ENCODE data around the gene SOCS4. TPM values are rescaled to one million over a fixed set of nuclear protein-coding genes. Genes with fewer than 3 reads are reported as not detected.
A peak's percentile ranks its signal among the peaks of the same experiment; 100 is the strongest.
"Not testable (repeated sequence)": the region's sequence is repeated elsewhere in the genome, so short reads cannot be mapped to it uniquely, and the experiment has no call there.

SOCS4 gene
- polyA plus RNA-seq, 1 donor = 23.3 TPM

DNA sequence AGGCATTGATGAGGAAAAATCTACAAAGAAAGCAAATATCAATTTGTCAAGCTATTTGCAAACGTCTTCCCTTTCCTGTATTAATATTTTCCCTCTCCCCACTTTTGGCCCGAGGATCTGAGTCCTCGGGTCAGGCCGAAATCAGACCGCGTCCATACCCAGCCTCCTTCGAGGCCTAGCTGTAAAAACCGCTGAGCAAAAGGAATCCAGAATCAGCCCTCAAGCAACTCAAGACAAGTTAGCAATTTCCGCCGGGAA is 24.1 kb downstream of the SOCS4 start:
- no peak for DNase-seq

GRCh38 chr14:55051423-55052268 is 24.6 kb downstream of the SOCS4 start, which contains the start of gene MAPK1IP1L:
MAPK1IP1L (plus strand) TSS chr14:55051647; CDS start chr14:55061684, 10,037 bp downstream.
- DNase-seq = peak; percentile 94

DNA sequence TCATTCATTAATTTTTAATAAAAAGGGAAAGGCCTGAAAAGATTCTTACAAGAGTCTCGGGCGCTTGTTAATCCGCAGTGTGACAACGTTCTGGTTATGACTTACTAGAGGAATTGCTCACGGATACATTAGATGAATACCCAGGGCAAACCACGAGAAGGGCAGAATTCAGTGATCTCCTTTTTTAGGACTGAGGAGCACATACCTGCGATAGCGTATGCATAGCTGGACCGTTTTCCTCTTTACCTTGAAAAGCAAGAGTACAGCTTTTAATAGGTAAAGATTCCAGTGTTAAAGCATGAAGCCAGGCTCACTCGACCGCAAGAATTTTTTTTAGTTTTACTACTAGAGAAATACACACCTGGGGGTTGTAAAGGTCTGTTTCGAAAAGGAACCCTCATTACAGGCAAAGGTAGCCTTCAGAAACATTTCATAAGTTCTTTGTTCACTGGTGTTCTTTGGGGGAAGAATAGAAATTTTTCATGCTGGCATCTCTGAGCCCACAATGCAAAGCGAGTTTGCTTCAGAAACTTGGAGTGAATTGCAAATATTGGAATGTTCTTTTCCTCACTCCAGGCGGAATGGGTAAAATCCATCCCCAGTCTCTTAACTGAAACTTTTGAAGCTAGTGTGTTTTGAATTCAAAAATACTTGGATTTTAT is 25.4 kb downstream of the SOCS4 start:
- DNase-seq = peak; percentile 45

GRCh38 chr14:55053018-55053417 is 26.0 kb downstream of the SOCS4 start:
- DNase-seq = peak; percentile 3

DNA sequence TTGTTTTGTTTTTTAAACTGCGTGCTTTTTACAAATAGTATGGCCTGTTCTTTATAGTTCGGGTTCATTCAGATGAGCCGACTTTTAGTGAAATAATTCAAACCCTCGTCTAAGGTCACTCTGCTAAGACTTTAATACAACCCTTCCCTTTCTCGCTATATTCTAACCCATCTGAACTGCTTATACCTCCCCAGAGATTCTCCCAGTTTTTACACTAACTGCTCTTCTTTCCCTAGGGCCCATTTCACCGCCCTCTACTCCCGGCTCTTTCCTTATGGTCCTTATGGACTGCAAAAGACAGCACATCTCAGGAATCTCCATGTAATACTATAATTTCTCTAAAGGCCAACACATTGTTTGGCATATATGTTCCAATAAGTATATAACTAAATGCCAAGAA is 26.5 kb downstream of the SOCS4 start:
- DNase-seq = no peak

GRCh38 chr14:55054098-55054497 is 27.1 kb downstream of the SOCS4 start:
- DNase-seq = no peak

DNA sequence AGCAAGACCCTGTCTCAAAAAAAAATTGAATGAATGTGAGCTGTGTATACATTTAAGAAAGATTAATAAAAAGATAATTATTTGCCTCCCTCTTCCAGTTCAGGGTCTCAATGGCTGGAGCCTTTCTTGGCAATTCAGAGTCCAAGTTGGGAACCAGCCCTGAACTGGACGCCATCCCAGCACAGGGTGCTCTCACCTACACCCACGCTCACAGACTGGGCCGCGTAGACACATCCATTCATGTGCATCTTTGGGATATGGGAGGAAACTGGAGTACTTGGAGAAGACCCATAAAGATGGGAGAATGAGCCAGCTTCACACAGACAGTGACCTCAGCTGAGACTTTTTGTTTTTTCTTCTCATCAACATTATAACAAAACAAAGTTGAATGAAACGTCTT is 30.9 kb downstream of the SOCS4 start:
- DNase-seq = no peak

DNA sequence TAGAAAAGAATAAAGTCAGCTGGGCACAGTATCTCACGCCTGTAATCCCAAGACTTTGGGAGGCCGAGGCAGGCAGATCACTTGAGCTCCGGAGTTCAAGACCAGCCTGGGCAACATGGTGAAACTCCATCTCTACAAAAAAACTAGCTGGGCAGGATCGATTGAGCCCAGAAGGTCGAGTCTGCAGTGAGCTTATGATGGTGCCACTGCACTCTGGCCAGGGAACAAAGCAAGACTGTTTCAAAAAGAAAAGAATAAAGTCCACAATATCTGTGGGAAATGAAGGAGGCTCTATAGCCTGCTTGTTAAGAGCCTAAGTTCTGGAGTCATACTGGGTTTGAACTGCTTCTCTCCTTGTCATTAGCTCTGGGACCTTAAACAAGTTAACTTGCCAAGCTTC is 32.3 kb downstream of the SOCS4 start:
- DNase-seq = no peak

DNA sequence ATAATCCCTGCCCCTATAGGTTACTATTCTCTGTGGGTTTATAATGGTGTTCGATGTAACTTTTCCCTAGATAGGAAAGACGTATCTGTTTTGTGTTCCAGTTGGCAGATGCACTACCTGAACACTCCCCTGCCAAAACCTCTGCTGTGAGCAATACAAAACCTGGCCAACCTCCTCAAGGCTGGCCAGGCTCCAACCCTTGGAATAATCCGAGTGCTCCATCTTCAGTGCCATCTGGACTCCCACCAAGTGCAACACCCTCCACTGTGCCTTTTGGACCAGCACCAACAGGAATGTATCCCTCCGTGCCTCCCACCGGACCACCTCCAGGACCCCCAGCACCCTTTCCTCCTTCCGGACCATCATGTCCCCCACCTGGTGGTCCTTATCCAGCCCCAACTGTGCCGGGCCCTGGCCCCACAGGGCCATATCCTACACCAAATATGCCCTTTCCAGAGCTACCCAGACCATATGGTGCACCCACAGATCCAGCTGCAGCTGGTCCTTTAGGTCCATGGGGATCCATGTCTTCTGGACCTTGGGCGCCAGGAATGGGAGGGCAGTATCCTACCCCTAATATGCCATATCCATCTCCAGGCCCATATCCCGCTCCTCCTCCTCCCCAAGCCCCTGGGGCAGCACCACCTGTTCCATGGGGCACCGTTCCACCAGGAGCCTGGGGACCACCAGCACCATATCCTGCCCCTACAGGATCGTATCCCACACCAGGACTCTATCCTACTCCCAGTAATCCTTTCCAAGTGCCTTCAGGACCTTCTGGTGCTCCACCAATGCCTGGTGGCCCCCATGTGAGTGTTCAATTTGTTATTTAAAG is 35.7 kb downstream of the SOCS4 start:
- no peak for DNase-seq

DNA sequence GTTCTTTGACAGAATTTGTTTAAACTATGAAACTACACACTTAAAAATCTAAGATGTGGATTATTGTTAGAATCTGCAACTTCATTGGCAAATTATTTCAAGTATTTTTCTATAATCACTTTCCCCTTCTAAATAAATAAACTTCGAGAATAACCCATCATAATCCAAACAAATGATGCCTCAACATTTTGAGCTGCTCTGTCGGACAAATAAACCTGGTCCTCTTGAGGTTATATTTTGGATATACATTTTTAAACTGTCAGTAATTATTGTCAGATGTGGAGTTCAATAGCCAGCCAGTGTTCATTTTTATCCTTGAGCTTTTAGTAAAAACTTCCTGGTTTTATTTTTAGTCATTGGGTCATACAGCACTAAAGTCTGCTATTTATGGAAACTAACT is 37.9 kb downstream of the SOCS4 start:
- not testable (repeated sequence) for DNase-seq

DNA sequence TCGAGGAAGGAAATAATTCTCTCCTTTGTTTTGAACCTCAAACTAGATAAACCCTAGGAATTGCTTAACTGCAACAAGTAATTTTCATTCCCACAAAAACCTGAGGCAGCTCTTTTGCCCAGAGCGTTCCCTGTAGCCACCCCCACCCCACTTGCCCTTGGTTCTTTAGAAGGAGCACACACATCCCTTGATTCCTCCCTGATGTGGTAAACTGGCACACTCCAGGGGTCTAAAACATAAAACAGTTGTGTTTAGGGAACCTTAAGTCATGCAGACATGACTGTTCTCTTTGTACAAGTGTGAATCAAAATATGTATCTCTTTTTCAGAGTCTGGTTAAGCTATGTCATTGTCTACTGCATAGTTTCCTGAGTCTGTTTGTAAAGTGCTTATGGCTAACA is 38.4 kb downstream of the SOCS4 start:
- DNase-seq = no peak

DNA sequence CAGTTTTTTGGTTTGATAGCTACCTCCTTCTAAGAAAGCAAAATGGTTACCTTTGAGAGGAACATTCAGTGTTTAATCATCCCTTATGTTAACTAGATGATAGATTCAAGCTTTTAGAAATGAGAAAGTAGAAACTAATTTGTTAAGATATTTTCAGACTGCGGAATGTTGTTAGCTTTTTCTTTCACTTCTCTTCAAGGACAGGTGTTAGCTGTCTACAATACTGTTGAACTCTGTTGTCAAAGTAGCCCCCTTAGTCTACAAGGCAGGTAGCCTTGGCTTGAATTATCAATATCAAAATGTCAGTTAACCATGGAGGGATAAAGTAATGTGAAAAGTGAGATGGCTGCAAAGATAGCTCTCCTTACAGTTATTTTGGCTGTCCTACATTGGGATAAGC is 39.2 kb downstream of the SOCS4 start:
- DNase-seq = no peak

DNA sequence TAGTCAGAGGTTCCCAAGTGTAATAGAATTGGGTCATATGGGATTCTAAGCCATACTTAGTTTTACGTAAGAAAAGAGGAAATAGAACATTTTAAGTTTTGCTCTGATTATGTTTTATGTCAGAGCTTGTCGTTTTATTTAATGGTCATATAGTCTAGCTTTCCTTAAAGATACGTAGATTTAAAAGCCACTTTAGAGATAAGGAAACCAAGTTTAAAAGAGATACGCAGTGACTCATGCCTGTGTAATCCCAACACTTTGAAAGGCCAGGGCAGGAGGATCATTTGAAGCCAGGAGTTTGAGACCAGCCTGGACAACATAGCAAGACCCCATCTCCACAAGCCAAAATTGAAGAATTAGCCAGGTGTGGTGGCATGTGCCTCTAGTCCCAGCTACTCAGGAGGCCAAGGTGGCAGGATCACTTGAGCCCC is 44.0 kb downstream of the SOCS4 start:
- no peak for DNase-seq

GRCh38 chr14:55071870-55072640 is 45.0 kb downstream of the SOCS4 start:
- no peak for DNase-seq

DNA sequence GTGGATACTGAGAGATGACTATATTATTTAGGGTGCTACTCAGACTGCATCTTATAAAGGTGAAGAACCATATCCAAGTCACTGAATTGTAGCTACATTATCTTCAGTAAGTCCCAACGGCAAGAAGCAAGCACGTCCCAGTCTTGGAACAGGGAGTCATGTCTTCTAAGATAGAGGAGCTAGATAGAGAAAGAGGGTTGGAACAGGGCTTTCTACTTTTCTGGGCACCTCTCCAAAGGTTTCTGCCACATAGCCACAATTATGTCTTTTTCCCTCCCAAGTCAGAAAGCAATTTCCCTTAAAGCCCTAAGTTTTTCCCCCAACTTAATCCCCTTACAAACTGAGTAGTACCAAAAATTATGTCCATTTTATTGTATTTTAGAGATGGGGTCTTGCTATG is 46.8 kb downstream of the SOCS4 start:
- DNase-seq = no peak

DNA sequence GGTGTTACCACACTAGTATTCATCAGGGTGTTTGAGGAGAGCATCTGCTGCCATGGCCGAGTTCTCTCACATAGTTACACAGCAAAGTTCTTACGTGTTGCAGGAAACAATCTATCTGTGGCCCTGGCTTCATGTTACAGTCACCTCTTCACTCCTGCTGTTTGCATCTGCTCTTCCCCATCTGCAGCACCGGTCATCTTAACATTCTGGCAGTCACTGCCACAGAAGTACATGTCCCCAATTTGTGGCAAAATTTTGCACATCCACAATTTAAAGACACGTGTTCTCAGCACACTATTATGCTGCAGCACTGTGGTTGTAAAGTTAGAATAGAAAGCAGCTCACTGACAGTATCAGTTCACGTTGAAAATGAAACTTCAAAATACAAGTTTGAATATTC is 47.6 kb downstream of the SOCS4 start:
- no peak for DNase-seq

- DNase-seq = no peak
Measured at GRCh38 chr14:55075628-55076175, 48.7 kb downstream of the SOCS4 start.

DNA sequence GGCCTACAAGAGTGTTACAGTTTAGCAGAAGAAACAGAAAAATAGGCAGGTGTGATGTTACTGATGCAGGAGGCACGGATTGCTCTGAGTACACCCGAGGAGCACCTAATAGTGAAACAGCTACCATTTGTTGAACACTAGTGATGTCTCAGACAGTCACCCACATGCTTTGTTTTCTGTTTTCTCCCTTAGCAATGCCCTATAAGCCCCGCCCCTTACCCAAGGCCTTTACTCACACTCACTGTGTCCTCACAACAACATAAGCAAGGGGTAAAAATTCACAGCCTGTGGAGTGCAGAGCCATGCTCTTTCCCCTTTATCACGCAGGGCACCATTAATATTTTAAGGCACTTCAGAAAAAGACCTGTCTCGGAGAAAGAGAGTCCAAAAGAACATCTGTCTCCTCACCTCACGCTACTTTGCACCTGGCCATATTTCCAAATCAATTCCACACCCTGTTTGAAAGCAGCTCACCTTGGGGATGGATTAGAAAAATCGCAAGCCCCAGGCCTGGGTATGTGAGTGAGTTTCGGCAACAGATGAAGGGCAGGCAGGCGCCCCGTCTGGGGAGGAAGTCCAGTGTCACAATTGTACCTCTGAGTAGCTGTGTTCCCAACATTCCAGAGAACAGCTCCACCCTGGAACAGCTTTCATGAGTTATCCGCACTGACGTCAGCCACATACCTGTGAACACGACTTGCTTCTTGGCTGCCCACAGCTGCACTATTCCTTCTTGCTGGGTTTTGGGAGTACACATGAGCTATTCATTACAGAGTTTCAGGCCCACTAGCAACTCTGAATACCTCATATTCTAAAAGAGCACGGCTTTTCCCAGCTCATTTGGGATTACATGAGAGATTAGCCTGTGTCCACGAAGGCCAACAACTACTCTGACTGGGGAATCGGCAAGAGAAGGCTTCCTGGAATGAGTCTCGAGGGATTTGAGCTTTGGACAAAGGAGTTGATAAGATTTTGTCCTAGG is 50.4 kb downstream of the SOCS4 start:
- no peak for DNase-seq

DNA sequence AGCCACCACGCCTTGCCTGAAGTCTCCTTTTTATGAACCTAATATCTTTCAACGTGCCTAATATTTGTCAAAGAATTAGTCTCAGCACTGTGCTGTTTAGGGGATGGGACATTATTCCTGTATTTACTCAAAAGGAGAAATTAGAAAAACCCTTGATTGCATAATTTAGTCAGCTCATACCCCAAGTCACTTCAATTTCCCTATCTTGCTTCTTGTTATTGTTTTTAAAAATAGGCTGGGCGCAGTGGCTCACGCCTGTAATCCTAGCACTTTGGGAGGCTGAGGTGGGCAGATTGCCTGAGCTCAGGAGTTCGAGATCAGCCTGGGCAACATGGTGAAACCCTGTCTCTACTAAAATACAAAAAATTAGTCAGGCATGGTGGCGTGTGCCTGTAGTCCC is 52.9 kb downstream of the SOCS4 start:
- DNase-seq = not testable (repeated sequence)

GRCh38 chr14:55084401-55085059 is 57.5 kb downstream of the SOCS4 start:
- DNase-seq = no peak

All from left kidney (tissue), 2 donors.